Measurements from ENCODE around the gene OR1A1. TPM values are rescaled to one million over a fixed set of nuclear protein-coding genes. Genes with fewer than 3 reads are reported as not detected.

OR1A1 gene
- polyA plus RNA-seq, 4 donors = 0.05 to 0.11 TPM; not detected in 2

Other genes with a start within 250 kb of the OR1A1 start
- not detected for gene OR1D5, start 144.1 kb upstream of the OR1A1 start, polyA plus RNA-seq (ENCODE audit: insufficient read length in 4 of 4)
- under 1 TPM in 2 of 4 donors, not detected in 2; 0.03 to 0.07 TPM for gene OR1D2, start 103.2 kb upstream of the OR1A1 start, polyA plus RNA-seq (ENCODE audit: insufficient read length in 4 of 4)
- gene OR1G1, start 80.1 kb upstream of the OR1A1 start, polyA plus RNA-seq (ENCODE audit: insufficient read length in 4 of 4) = not detected
- not detected for gene OR1A2, start 10.1 kb upstream of the OR1A1 start, polyA plus RNA-seq (ENCODE audit: insufficient read length in 4 of 4)
- under 1 TPM in 3 of 4 donors, not detected in 1; 0.14 to 0.19 (median 0.16) TPM for gene OR3A1, start 90.7 kb downstream of the OR1A1 start, polyA plus RNA-seq (ENCODE audit: insufficient read length in 4 of 4)
- gene OR3A2, start 178.6 kb downstream of the OR1A1 start, polyA plus RNA-seq (ENCODE audit: insufficient read length in 4 of 4) = under 1 TPM; 0.16 to 0.81 (median 0.49) TPM
- gene OR1E1, start 190.7 kb downstream of the OR1A1 start, polyA plus RNA-seq (ENCODE audit: insufficient read length in 4 of 4) = under 1 TPM in 2 of 4 donors, not detected in 2; 0.10 to 0.13 TPM
- gene OR3A3, start 203.7 kb downstream of the OR1A1 start, polyA plus RNA-seq (ENCODE audit: insufficient read length in 4 of 4) = under 1 TPM; 0.05 to 0.25 (median 0.12) TPM
- not detected for gene OR1E2, start 226.2 kb downstream of the OR1A1 start, polyA plus RNA-seq (ENCODE audit: insufficient read length in 4 of 4)